ENCODE results near the gene SLC7A14. TPM values are rescaled to one million over a fixed set of nuclear protein-coding genes. Genes with fewer than 3 reads are reported as not detected.

Gene SLC7A14
- total RNA-seq, 1 experiment from 2014 or later = not detected

DNA sequence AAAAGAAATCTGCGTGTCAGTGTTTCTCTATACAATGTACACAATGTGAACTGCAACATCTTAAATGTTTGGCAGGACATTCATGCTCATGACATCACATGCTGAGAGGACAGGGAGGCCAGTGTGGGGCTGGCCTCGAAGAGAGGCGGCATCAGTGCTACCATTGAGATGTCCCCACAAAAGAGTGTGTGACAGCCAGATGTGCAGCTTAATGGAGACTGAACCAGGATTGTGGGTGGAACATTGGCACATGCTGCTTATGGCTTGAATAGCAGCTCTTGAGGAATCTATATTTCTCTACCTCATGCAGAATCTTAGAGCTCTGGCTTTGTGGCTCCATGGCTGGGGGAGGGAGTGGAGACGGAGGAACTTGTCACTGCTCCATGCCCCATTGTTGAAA, 148.7 kb downstream of the SLC7A14 start:
- no peaks in the 10 kb centered on the region for H3K9me3 Mint-ChIP-seq (ENCODE audit: low read depth, unreplicated experiment)
- no peak overlapping the region for H3K27ac Mint-ChIP-seq (ENCODE audit: unreplicated experiment)
- CTCF ChIA-PET = no interaction called here

DNA sequence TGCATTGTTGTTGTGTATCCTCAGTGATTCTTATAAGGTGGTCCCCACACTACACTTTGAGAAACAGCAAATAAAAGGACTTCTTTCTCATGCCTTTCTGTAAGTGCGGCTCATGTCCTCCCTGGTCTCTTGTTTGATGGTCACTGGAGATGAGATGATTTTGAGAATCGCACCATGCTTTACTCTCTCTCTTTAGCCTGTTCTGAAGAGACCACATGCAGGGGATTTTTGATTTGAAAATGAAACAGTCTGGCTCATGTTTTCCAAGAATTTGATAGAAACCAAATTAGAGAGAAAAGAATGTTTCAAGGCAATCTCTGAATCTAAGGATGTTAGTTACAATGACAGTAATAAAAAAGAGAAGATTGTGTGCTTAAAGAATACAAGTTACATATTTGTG, 149.2 kb downstream of the SLC7A14 start:
- Mint-ChIP-seq H3K27me3 (ENCODE audit: unreplicated experiment) (no peaks in the 10 kb centered on the region), H3K27ac (ENCODE audit: unreplicated experiment) (no peak overlapping the region), H3K4me1 (ENCODE audit: low read depth, unreplicated experiment) (peaks cover 36% of the 10 kb centered on the region), H3K9me3 (ENCODE audit: low read depth, unreplicated experiment) (no peaks in the 10 kb centered on the region), H3K4me3 (ENCODE audit: low read depth, unreplicated experiment) (no peak overlapping the region), H3K36me3 (ENCODE audit: insufficient read depth, unreplicated experiment) (no peaks in the 10 kb centered on the region)
- CTCF ChIA-PET = no interaction called here
- no peak for TF ChIP-seq CTCF (IDR thresholded peaks at IDR 0.05; ENCODE audit: unreplicated experiment)
- intact Hi-C loops (cut with micrococcal nuclease; ENCODE audit: unreplicated experiment) = no loop called here
- no peak for DNase-seq
- BruUV-seq (replicated peaks) = no TSS peak

More for the DNA sequence above, 148.7 kb downstream of the SLC7A14 start:
- TF ChIP-seq CTCF (IDR thresholded peaks at IDR 0.05; ENCODE audit: unreplicated experiment) = no peak
- no peak overlapping the region for H3K4me3 Mint-ChIP-seq (ENCODE audit: low read depth, unreplicated experiment)
- peaks cover 36% of the 10 kb centered on the region for H3K4me1 Mint-ChIP-seq (ENCODE audit: low read depth, unreplicated experiment)
- H3K27me3 Mint-ChIP-seq (ENCODE audit: unreplicated experiment) = no peaks in the 10 kb centered on the region
- intact Hi-C loops (cut with micrococcal nuclease; ENCODE audit: unreplicated experiment) = no loop called here
- no peak for DNase-seq
- no peaks in the 10 kb centered on the region for H3K36me3 Mint-ChIP-seq (ENCODE audit: insufficient read depth, unreplicated experiment)
- BruUV-seq (replicated peaks) = no TSS peak

DNA sequence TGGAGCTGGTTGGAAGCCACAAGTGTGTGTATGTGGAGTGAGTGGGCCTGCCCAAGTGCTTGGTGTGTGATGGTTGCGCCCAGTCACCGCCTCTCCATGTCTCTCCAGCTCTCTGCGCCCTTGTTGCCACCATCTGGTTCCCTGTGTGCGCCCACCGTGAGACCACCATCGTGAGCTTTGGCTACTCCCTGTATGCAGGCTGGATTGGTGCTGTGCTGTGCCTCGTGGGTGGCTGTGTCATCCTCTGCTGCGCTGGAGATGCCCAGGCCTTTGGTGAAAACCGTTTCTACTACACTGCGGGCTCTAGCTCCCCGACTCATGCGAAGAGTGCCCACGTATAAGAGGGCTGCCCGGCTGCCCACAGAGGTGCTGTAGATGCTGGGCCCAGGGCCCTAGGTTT, 153.5 kb downstream of the SLC7A14 start:
- Mint-ChIP-seq H3K4me1 (ENCODE audit: low read depth, unreplicated experiment) (peaks cover 18% of the 10 kb centered on the region), H3K36me3 (ENCODE audit: insufficient read depth, unreplicated experiment) (no peaks in the 10 kb centered on the region), H3K27me3 (ENCODE audit: unreplicated experiment) (no peaks in the 10 kb centered on the region), H3K4me3 (ENCODE audit: low read depth, unreplicated experiment) (no peak overlapping the region), H3K27ac (ENCODE audit: unreplicated experiment) (no peak overlapping the region), H3K9me3 (ENCODE audit: low read depth, unreplicated experiment) (no peaks in the 10 kb centered on the region)
- no peak for TF ChIP-seq CTCF (IDR thresholded peaks at IDR 0.05; ENCODE audit: unreplicated experiment)
- CTCF ChIA-PET = interaction anchor here (0.6 to 1.7 kb wide), 4 partner anchors 8 to 858 kb away, joined by 3 to 8 read pairs (median 5); no protein-coding TSS in a partner anchor
- BruUV-seq (replicated peaks) = no TSS peak
- DNase-seq = no peak
- intact Hi-C loops (cut with micrococcal nuclease; ENCODE audit: unreplicated experiment) = no loop called here

- peaks cover 21% of the 10 kb centered on the region for H3K4me1 Mint-ChIP-seq (ENCODE audit: low read depth, unreplicated experiment)
- no peaks in the 10 kb centered on the region for H3K36me3 Mint-ChIP-seq (ENCODE audit: insufficient read depth, unreplicated experiment)
- DNase-seq = no peak
- H3K27me3 Mint-ChIP-seq (ENCODE audit: unreplicated experiment) = no peaks in the 10 kb centered on the region
- CTCF ChIA-PET = interaction anchor here (1.1 to 1.7 kb wide), 2 partner anchors 9 to 17 kb away, joined by 3 to 8 read pairs; no protein-coding TSS in a partner anchor
- no peaks in the 10 kb centered on the region for H3K9me3 Mint-ChIP-seq (ENCODE audit: low read depth, unreplicated experiment)
- H3K27ac Mint-ChIP-seq (ENCODE audit: unreplicated experiment) = no peak overlapping the region
- intact Hi-C loops (cut with micrococcal nuclease; ENCODE audit: unreplicated experiment) = no loop called here
- BruUV-seq (replicated peaks) = no TSS peak
- peak; percentile 29 for TF ChIP-seq CTCF (IDR thresholded peaks at IDR 0.05; ENCODE audit: unreplicated experiment)
- no peak overlapping the region for H3K4me3 Mint-ChIP-seq (ENCODE audit: low read depth, unreplicated experiment)
Observed at GRCh38 chr3:170431054-170431453, 154.8 kb downstream of the SLC7A14 start.
